Measurements from ENCODE around the gene TTLL8.

TTLL8 gene

GRCh38 chr22:50059881-50060262, 1.8 kb upstream of the TTLL8 start:
- no peak overlapping the region for H3K9ac ChIP-seq (ENCODE audit: low read length)
- H3K79me2 ChIP-seq (ENCODE audit: insufficient read depth, low read length) = no peaks in the 10 kb centered on the region
- H3K27me3 ChIP-seq (ENCODE audit: insufficient read depth, low read length) = no peaks in the 10 kb centered on the region
- H3K9me3 ChIP-seq (ENCODE audit: low read length) = no peaks in the 10 kb centered on the region
- H3K36me3 ChIP-seq (ENCODE audit: insufficient read depth, low read length) = no peaks in the 10 kb centered on the region
- no peak for TF ChIP-seq CTCF (IDR thresholded peaks at IDR 0.05; ENCODE audit: low read length)
- no peak for TF ChIP-seq EZH2 (IDR thresholded peaks at IDR 0.05; ENCODE audit: borderline replicate concordance, low read length)
- no peak overlapping the region for H3K4me2 ChIP-seq (ENCODE audit: low read length)
- H3K27ac ChIP-seq (ENCODE audit: low read depth, low read length, poor library complexity, severe bottlenecking) = no peak overlapping the region
- no peak overlapping the region for H3K4me3 ChIP-seq (ENCODE audit: low read depth, low read length, poor library complexity, severe bottlenecking)
- peaks cover 38% of the 10 kb centered on the region for H3K4me1 ChIP-seq (ENCODE audit: insufficient read depth, low read length, severe bottlenecking)
- no peaks in the 10 kb centered on the region for H3K9me2 ChIP-seq (ENCODE audit: low read depth, low read length)
- H4K20me1 ChIP-seq (ENCODE audit: insufficient read depth, low read length) = no peaks in the 10 kb centered on the region
- no peak overlapping the region for H2AFZ ChIP-seq (ENCODE audit: low read length)
- H3F3A ChIP-seq (ENCODE audit: insufficient read depth, low read length) = no peaks in the 10 kb centered on the region

GRCh38 chr22:50058906-50059880, 1.1 kb upstream of the TTLL8 start:
- H3K27me3 ChIP-seq (ENCODE audit: insufficient read depth, low read length) = no peaks in the 10 kb centered on the region
- no peak overlapping the region for H3K4me3 ChIP-seq (ENCODE audit: low read depth, low read length, poor library complexity, severe bottlenecking)
- peak overlapping the region; percentile 5; the same call in 1 of the 2 replicates for H3K4me2 ChIP-seq (ENCODE audit: low read length)
- peak overlapping the region; percentile 34 for H3K27ac ChIP-seq (ENCODE audit: low read depth, low read length, poor library complexity, severe bottlenecking)
- H3K9me2 ChIP-seq (ENCODE audit: low read depth, low read length) = no peaks in the 10 kb centered on the region
- no peaks in the 10 kb centered on the region for H3K79me2 ChIP-seq (ENCODE audit: insufficient read depth, low read length)
- H3K9ac ChIP-seq (ENCODE audit: low read length) = no peak overlapping the region
- no peaks in the 10 kb centered on the region for H3K9me3 ChIP-seq (ENCODE audit: low read length)
- peaks cover 43% of the 10 kb centered on the region for H3K4me1 ChIP-seq (ENCODE audit: insufficient read depth, low read length, severe bottlenecking)
- TF ChIP-seq CTCF (IDR thresholded peaks at IDR 0.05; ENCODE audit: low read length) (no peak), EZH2 (IDR thresholded peaks at IDR 0.05; ENCODE audit: borderline replicate concordance, low read length) (no peak)
- no peaks in the 10 kb centered on the region for H3K36me3 ChIP-seq (ENCODE audit: insufficient read depth, low read length)
- H2AFZ ChIP-seq (ENCODE audit: low read length) = no peak overlapping the region
- no peaks in the 10 kb centered on the region for H4K20me1 ChIP-seq (ENCODE audit: insufficient read depth, low read length)
- no peaks in the 10 kb centered on the region for H3F3A ChIP-seq (ENCODE audit: insufficient read depth, low read length)

- TF ChIP-seq EZH2 (IDR thresholded peaks at IDR 0.05; ENCODE audit: borderline replicate concordance, low read length) = no peak
- no peak for TF ChIP-seq CTCF (IDR thresholded peaks at IDR 0.05; ENCODE audit: low read length)
- Histone ChIP-seq H3K4me2 (ENCODE audit: low read length) (no peak overlapping the region), H3K9me2 (ENCODE audit: low read depth, low read length) (no peaks in the 10 kb centered on the region), H3K27ac (ENCODE audit: low read depth, low read length, poor library complexity, severe bottlenecking) (no peak overlapping the region), H3K79me2 (ENCODE audit: insufficient read depth, low read length) (no peaks in the 10 kb centered on the region), H3K27me3 (ENCODE audit: insufficient read depth, low read length) (no peaks in the 10 kb centered on the region), H3F3A (ENCODE audit: insufficient read depth, low read length) (no peaks in the 10 kb centered on the region), H3K4me3 (ENCODE audit: low read depth, low read length, poor library complexity, severe bottlenecking) (no peak overlapping the region), H2AFZ (ENCODE audit: low read length) (no peak overlapping the region), H3K9ac (ENCODE audit: low read length) (no peak overlapping the region), H4K20me1 (ENCODE audit: insufficient read depth, low read length) (no peaks in the 10 kb centered on the region), H3K9me3 (ENCODE audit: low read length) (peaks cover 5% of the 10 kb centered on the region), H3K36me3 (ENCODE audit: insufficient read depth, low read length) (no peaks in the 10 kb centered on the region), H3K4me1 (ENCODE audit: insufficient read depth, low read length, severe bottlenecking) (peaks cover 47% of the 10 kb centered on the region)
Observed at GRCh38 chr22:50057278-50058060, 629 bp downstream of the TTLL8 start.

Measured in OCI-LY1 (cell line).